Measurements from ENCODE around the gene RAB10.

DNA sequence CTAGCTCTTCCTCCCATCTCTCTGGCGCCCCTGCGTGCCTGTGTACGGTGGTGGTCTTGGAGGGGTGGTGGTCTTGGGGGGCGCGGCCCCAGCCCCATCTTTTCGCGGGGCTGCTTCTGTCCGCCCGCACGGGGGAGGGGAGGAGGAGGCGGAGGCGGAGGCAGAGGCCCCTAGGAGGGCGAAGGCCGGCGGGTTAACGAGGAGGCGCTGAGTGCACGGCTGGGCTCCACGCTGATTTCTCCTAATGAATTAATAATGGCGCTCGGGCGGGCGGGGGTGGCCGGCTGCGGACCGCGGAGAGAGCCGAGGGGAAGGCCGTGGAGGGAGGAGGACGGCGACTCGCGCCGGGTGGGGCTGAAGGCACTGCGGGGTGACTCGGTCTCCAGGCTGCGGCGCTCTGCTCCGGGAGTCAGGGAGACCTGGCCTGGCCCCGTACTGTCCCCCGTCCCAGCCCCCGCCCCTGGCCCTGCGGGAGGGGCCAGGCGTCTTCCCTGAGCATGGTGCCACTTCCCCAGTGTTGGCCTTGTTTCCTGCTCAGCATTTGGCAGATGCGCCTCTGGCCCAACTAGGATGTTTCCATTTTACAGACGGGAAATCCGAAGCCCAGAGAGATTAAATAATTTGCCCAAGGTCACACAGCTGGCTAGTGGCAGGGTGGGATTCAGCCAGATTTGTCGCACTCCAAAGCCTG, 145.0 kb downstream of the RAB10 start:
- TF ChIP-seq, protein P1, sequence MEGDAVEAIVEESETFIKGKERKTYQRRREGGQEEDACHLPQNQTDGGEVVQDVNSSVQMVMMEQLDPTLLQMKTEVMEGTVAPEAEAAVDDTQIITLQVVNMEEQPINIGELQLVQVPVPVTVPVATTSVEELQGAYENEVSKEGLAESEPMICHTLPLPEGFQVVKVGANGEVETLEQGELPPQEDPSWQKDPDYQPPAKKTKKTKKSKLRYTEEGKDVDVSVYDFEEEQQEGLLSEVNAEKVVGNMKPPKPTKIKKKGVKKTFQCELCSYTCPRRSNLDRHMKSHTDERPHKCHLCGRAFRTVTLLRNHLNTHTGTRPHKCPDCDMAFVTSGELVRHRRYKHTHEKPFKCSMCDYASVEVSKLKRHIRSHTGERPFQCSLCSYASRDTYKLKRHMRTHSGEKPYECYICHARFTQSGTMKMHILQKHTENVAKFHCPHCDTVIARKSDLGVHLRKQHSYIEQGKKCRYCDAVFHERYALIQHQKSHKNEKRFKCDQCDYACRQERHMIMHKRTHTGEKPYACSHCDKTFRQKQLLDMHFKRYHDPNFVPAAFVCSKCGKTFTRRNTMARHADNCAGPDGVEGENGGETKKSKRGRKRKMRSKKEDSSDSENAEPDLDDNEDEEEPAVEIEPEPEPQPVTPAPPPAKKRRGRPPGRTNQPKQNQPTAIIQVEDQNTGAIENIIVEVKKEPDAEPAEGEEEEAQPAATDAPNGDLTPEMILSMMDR (IDR thresholded peaks at IDR 0.05; ENCODE audit: low read depth, low read length, missing input control): no peak
- TF ChIP-seq MAX (IDR thresholded peaks at IDR 0.05): no peak
- no peak for TF ChIP-seq FOXA1 (IDR thresholded peaks at IDR 0.05)

Data from liver (tissue), 2 donors.